Liver (tissue), 9 donors: ENCODE results near the gene FAM171A1. TPM values are rescaled to one million over a fixed set of nuclear protein-coding genes. Genes with fewer than 3 reads are reported as not detected.

Source experiments
- DNase-seq: peaks from one replicate; pipeline ENCODE4 v3.0.0-alpha.2; 2017; ENCODE audit warnings: low spot score
- H3K27ac ChIP-seq, 2 donors: one replicate each; pipeline ENCODE4 v1.7.0; 2013; ENCODE audit warnings: inconsistent platforms in 2 of 2, low read length in 2 of 2, control low read depth in 1 of 2, low read depth in 1 of 2, mild to moderate bottlenecking in 1 of 2
- H3K27me3 ChIP-seq, 4 donors: one replicate each; pipeline versions ENCODE4 v1.6.1 to v1.7.0; 2013; ENCODE audit warnings: low read length in 3 of 4, inconsistent platforms in 1 of 4, mild to moderate bottlenecking in 1 of 4, moderate library complexity in 1 of 4; ENCODE audit not compliant: control insufficient read depth in 4 of 4, insufficient read depth in 4 of 4
- H3K36me3 ChIP-seq, 4 donors: one replicate each; pipeline versions ENCODE4 v1.6.1 to v1.7.0; 2013; ENCODE audit warnings: low read length in 3 of 4, mild to moderate bottlenecking in 3 of 4, low read depth in 1 of 4, moderate library complexity in 1 of 4; ENCODE audit not compliant: control insufficient read depth in 4 of 4, insufficient read depth in 3 of 4
- H3K4me1 ChIP-seq, 4 donors: one replicate each; pipeline versions ENCODE4 v1.6.1 to v1.7.0; 2013; ENCODE audit warnings: low read length in 3 of 4, mild to moderate bottlenecking in 3 of 4, moderate library complexity in 1 of 4; ENCODE audit not compliant: control insufficient read depth in 4 of 4, insufficient read depth in 4 of 4
- H3K4me3 ChIP-seq, 3 donors: one replicate each; pipeline versions ENCODE4 v1.6.1 to v1.7.0; 2013; ENCODE audit warnings: low read length in 3 of 3, control low read depth in 1 of 3, low read depth in 1 of 3, mild to moderate bottlenecking in 1 of 3
- H3K9ac ChIP-seq, 2 donors: one replicate each; pipeline ENCODE4 v1.7.0; 2013; ENCODE audit warnings: low read length in 2 of 2, mild to moderate bottlenecking in 2 of 2, moderate library complexity in 2 of 2, control low read depth in 1 of 2, low read depth in 1 of 2
- H3K9me3 ChIP-seq, 4 donors: one replicate each; pipeline versions ENCODE4 v1.6.1 to v1.7.0; 2013; ENCODE audit warnings: low read length in 3 of 4; ENCODE audit not compliant: control insufficient read depth in 4 of 4
- ATF3 ChIP-seq: IDR thresholded peaks from 2 replicates; pipeline ENCODE4 v1.6.1; 2016; ENCODE audit warnings: antibody characterized with exemption
- CTCF ChIP-seq: fragments of 150-350 bp; IDR thresholded peaks from 2 replicates; pipeline ENCODE4 v1.5.1; 2017; ENCODE audit warnings: improper control_type of control experiment, low read depth, low read length; ENCODE audit not compliant: missing input control
- EGR1 ChIP-seq, 2 donors: IDR thresholded peaks; 2 replicates each; pipeline ENCODE4 v1.6.1; 2016 to 2018; ENCODE audit warnings: antibody characterized with exemption in 2 of 2, low read depth in 2 of 2
- FOXA1 ChIP-seq: IDR thresholded peaks from 2 replicates; pipeline ENCODE4 v1.6.1; 2016; ENCODE audit warnings: antibody characterized with exemption
- FOXA2 ChIP-seq: IDR thresholded peaks from 2 replicates; pipeline ENCODE4 v1.6.1; 2016; ENCODE audit warnings: antibody characterized with exemption
- GABPA ChIP-seq, 2 donors: IDR thresholded peaks in 1 of 2; conservative IDR thresholded peaks in 1 of 2; 2 replicates each; pipeline ENCODE4 v1.6.1; 2016; ENCODE audit warnings: antibody characterized with exemption in 2 of 2, mild to moderate bottlenecking in 1 of 2, moderate library complexity in 1 of 2
- HNF4A ChIP-seq, 2 donors: conservative IDR thresholded peaks; 2 replicates each; pipeline ENCODE4 v1.6.1; 2016; ENCODE audit warnings: antibody characterized with exemption in 2 of 2, mild to moderate bottlenecking in 2 of 2
- HNF4G ChIP-seq: IDR thresholded peaks from 2 replicates; pipeline ENCODE4 v1.6.1; 2016; ENCODE audit warnings: antibody characterized with exemption
- JUND ChIP-seq, 2 donors: IDR thresholded peaks; 2 replicates each; pipeline ENCODE4 v1.6.1; 2016; ENCODE audit warnings: antibody characterized with exemption in 2 of 2
- NR2F2 ChIP-seq: IDR thresholded peaks from 2 replicates; pipeline ENCODE4 v1.6.1; 2016; ENCODE audit warnings: antibody characterized with exemption
- RAD21 ChIP-seq, 2 donors: IDR thresholded peaks; 2 replicates each; pipeline ENCODE4 v1.6.1; 2016; ENCODE audit warnings: antibody characterized with exemption in 2 of 2, mild to moderate bottlenecking in 2 of 2
- REST ChIP-seq: IDR thresholded peaks from 2 replicates; pipeline ENCODE4 v1.6.1; 2016; ENCODE audit warnings: antibody characterized with exemption, mild to moderate bottlenecking
- RXRA ChIP-seq, 2 donors: IDR thresholded peaks; 2 replicates each; pipeline ENCODE4 v1.6.1; 2017 to 2018; ENCODE audit warnings: antibody characterized with exemption in 2 of 2, mild to moderate bottlenecking in 1 of 2
- SP1 ChIP-seq: IDR thresholded peaks from 2 replicates; pipeline ENCODE4 v1.6.1; 2018; ENCODE audit warnings: antibody characterized with exemption, mild to moderate bottlenecking
- TAF1 ChIP-seq: conservative IDR thresholded peaks from 2 replicates; pipeline ENCODE4 v1.6.1; 2016; ENCODE audit warnings: antibody characterized with exemption, mild to moderate bottlenecking
- YY1 ChIP-seq: IDR thresholded peaks from 2 replicates; pipeline ENCODE4 v1.6.1; 2016; ENCODE audit warnings: antibody characterized with exemption, mild to moderate bottlenecking
- WGBS: extraction: QIAGEN DNeasy Blood & Tissue Kit; methylation state at CpG from one replicate; pipeline ENCODE4 v1.1.7; 2013; 5-methylcytosine and 5-hydroxymethylcytosine counted together
- polyA plus RNA-seq, 2 donors: library from polyadenylated mRNA; stranded (reverse) in 1 of 2; unstranded in 1 of 2; fragments of 200-250 nt in 1 of 2; fragments of >200 nt in 1 of 2; fragmentation: Nextera tagmentation in 1 of 2; extraction: Ambion mirVana in 1 of 2; gene quantifications; one replicate each; pipeline versions ENCODE4 v1.2.1 to v1.2.3, GENCODE V29; 2013 to 2015
- total RNA-seq, 2 donors: library from RNA; depleted of rRNA; stranded (reverse); fragments of >200 nt; gene quantifications; one replicate each; pipeline ENCODE4 v1.2.3, GENCODE V29; 2014
- TF ChIP-seq, protein P1 (sequence below): IDR thresholded peaks from 2 replicates; pipeline ENCODE4 v1.6.1; 2016; ENCODE audit warnings: antibody characterized with exemption
- donor health status: healthy.
- donor health status: healthy.
- donor health status: healthy.
- donor health status: healthy.
- donor health status: healthy.

Gene FAM171A1
- total and polyA plus RNA-seq, 4 donors = 2.5 to 10.2 (median 7.7) TPM

DNA sequence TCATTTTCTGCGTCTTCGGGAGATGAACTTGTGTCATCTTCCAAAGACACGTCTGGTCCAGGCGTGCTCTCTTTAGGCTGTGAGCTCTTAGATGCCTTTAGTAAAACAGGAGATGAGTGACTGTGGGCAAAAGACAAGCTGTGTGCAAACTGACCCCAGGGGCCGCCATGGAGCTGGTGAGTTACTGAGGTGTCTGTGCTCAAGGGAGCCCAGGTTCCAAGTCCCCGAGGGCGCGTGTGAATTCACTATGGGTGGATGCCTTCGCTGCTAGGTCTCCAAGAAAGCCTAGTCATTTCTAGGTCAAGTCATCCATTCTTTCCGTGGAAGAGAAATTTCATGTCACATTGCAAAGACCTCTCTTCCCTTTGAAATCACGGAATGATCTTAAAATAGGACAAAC, 118.7 kb downstream of the FAM171A1 start:
- no peak overlapping the region for H3K4me3 ChIP-seq
- peaks cover 0 to 2% (median 0%) of the 10 kb centered on the region in 4 donors for H3K36me3 ChIP-seq
- no peaks in the 10 kb centered on the region for H3K27me3 ChIP-seq
- H3K9ac ChIP-seq = no peak overlapping the region
- 97% methylated on average over 11 of the region's 11 CpGs for WGBS
- TF ChIP-seq ATF3 = no peak
- TF ChIP-seq RXRA (IDR thresholded peaks at IDR 0.05) = no peak
- no peak for TF ChIP-seq YY1
- TF ChIP-seq FOXA2 = no peak
- TF ChIP-seq, protein P1, sequence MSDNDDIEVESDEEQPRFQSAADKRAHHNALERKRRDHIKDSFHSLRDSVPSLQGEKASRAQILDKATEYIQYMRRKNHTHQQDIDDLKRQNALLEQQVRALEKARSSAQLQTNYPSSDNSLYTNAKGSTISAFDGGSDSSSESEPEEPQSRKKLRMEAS = no peak
- TF ChIP-seq TAF1 = no peak
- TF ChIP-seq FOXA1 = no peak
- no peak for TF ChIP-seq GABPA (IDR thresholded peaks at IDR 0.05 in 1 of 2, conservative IDR thresholded peaks at IDR 0.05 in 1 of 2)
- TF ChIP-seq CTCF = no peak
- no peak for TF ChIP-seq JUND (IDR thresholded peaks at IDR 0.05)
- no peak for TF ChIP-seq RAD21 (IDR thresholded peaks at IDR 0.05)
- TF ChIP-seq HNF4G = no peak
- TF ChIP-seq SP1 = no peak
- H3K4me1 ChIP-seq = no peaks in the 10 kb centered on the region
- H3K9me3 ChIP-seq = no peaks in the 10 kb centered on the region
- DNase-seq = no peak
- no peak overlapping the region for H3K27ac ChIP-seq

- no peak for DNase-seq
- H3K4me3 ChIP-seq = no peak overlapping the region
- no peaks in the 10 kb centered on the region for H3K4me1 ChIP-seq
- TF ChIP-seq EGR1 (IDR thresholded peaks at IDR 0.05; ENCODE audit: low read depth in 2 of 2) = no peak
- no peak for TF ChIP-seq SP1
- no peak for TF ChIP-seq TAF1
- no peak for TF ChIP-seq RXRA (IDR thresholded peaks at IDR 0.05)
- TF ChIP-seq ATF3 = no peak
- TF ChIP-seq YY1 = no peak
- no peak for TF ChIP-seq GABPA (IDR thresholded peaks at IDR 0.05 in 1 of 2, conservative IDR thresholded peaks at IDR 0.05 in 1 of 2)
- no peak for TF ChIP-seq HNF4A (conservative IDR thresholded peaks at IDR 0.05)
- no peak for TF ChIP-seq RAD21 (IDR thresholded peaks at IDR 0.05)
- no peak for TF ChIP-seq NR2F2
- no peak overlapping the region for H3K27ac ChIP-seq
- no peak overlapping the region for H3K9ac ChIP-seq
- H3K36me3 ChIP-seq = peaks cover 0 to 2% (median 0%) of the 10 kb centered on the region in 4 donors
- 95% methylated on average over 11 of the region's 11 CpGs for WGBS
- H3K9me3 ChIP-seq = no peaks in the 10 kb centered on the region
- no peaks in the 10 kb centered on the region for H3K27me3 ChIP-seq
Measured at GRCh38 chr10:15251791-15252380, 119.2 kb downstream of the FAM171A1 start.

GRCh38 chr10:15245530-15245929, 125.6 kb downstream of the FAM171A1 start:
- H3K36me3 ChIP-seq = peaks cover 0 to 2% (median 0%) of the 10 kb centered on the region in 4 donors
- 86% methylated on average over 3 of the region's 3 CpGs for WGBS

More at GRCh38 chr10:15245530-15245929, 125.6 kb downstream of the FAM171A1 start:
- DNase-seq = no peak
- Histone ChIP-seq H3K9ac (no peak overlapping the region), H3K9me3 (no peaks in the 10 kb centered on the region), H3K4me1 (no peaks in the 10 kb centered on the region), H3K27me3 (no peaks in the 10 kb centered on the region), H3K4me3 (no peak overlapping the region), H3K27ac (no peak overlapping the region)
- TF ChIP-seq HNF4A (conservative IDR thresholded peaks at IDR 0.05) (no peak), JUND (IDR thresholded peaks at IDR 0.05) (no peak), CTCF (no peak), TAF1 (no peak), FOXA1 (no peak), RXRA (IDR thresholded peaks at IDR 0.05) (no peak), REST (no peak), HNF4G (no peak)
